ENCODE data around the gene ZNF607. TPM values are rescaled to one million over a fixed set of nuclear protein-coding genes. Genes with fewer than 3 reads are reported as not detected.

The ZNF607 gene
- total and polyA plus RNA-seq, 2 of the 8 experiments (the other 6 are each of a cell fraction or from before 2014, with no cell fraction given): 6.7 to 15.9 TPM

DNA sequence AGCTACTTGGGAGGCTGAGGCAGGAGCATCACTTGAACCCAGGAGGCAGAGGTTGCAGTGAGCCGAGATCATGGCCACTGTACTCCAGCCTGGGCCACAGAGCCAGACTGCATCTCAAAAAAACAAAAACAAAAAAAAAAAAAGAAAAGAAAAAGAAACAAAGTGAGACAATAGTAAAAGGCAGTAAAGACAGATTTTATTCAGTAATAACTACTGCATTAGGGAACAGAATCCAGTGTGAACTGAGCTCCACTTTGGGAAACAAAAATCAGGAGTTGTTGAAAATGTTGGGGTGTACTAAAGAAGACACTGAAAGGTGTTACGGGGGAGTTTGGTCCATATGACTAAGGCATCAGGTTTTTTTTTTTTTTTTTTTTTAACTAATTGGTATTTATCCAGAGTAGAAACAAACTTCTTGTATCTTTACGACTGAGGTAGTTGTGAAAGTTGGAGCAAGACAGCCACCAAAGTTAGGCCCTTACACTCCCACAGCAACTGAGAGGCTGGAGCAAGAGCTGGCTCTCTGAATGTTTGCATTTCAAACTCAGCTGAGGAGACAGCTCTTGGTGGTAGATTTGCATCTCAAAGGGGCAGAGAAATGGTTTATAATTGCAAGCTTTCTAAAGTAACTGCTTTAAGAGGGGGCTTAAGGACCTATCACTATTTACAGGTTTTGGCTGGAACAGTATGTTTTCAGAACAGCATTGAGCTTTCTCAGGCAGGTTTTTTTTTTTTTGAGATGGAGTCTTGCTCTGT is 24.2 kb downstream of the ZNF607 start:
- Histone ChIP-seq H2BK5ac (ENCODE audit: low read depth, low read length) (no peak overlapping the region), H3K14ac (ENCODE audit: insufficient read length) (no peak overlapping the region), H3K79me1 (ENCODE audit: low read depth, low read length) (no peaks in the 10 kb centered on the region), H4K91ac (replicated peaks; ENCODE audit: insufficient read length, low read length) (no peak overlapping the region), H3K4me2 (ENCODE audit: insufficient read depth in 1 of 2, low read depth in 2 of 2, low read length in 2 of 2) (no peak overlapping the region), H3K79me2 (ENCODE audit: control insufficient read depth in 1 of 2, insufficient read depth in 2 of 2, low read length in 2 of 2) (no peaks in the 10 kb centered on the region), H3K9ac (replicated peaks in 1 of 4; ENCODE audit: extremely low read depth in 1 of 4, low read depth in 3 of 4, low read length in 3 of 4) (no peak overlapping the region), H2BK120ac (replicated peaks; ENCODE audit: low read depth, low read length) (no peak overlapping the region), H4K5ac (ENCODE audit: insufficient read length, low read depth, low read length) (no peak overlapping the region), H3K4me3 (ENCODE audit: extremely low read depth in 1 of 4, insufficient read depth in 2 of 4, low read depth in 3 of 4, low read length in 4 of 4) (no peak overlapping the region), H3K4ac (replicated peaks; ENCODE audit: insufficient read length, low read depth, low read length) (no peak overlapping the region), H3K23me2 (ENCODE audit: low read depth, low read length) (peaks cover 4% of the 10 kb centered on the region), H3K23ac (ENCODE audit: insufficient read length) (no peak overlapping the region), H2AFZ (ENCODE audit: low read length) (no peak overlapping the region), H4K20me1 (replicated peaks in 1 of 2; ENCODE audit: control insufficient read depth in 1 of 2, insufficient read depth in 2 of 2, low read length in 2 of 2) (peaks cover 0 to 7% of the 10 kb centered on the region in 2 experiments), H3K56ac (replicated peaks; ENCODE audit: insufficient read length, low read depth, low read length) (no peak overlapping the region), H3K9me3 (ENCODE audit: insufficient read depth in 2 of 2, low read depth in 1 of 2, low read length in 1 of 2) (peaks cover 8 to 13% of the 10 kb centered on the region in 2 experiments), H3K18ac (ENCODE audit: extremely low read depth, low read length) (no peak overlapping the region), H2BK15ac (ENCODE audit: low read length) (no peak overlapping the region), H3K36me3 (ENCODE audit: control insufficient read depth in 2 of 4, insufficient read depth in 4 of 4, low read length in 3 of 4) (peaks cover 4 to 36% (median 15%) of the 10 kb centered on the region in 4 experiments; a peak in 7 of 8 replicates), H2BK12ac (ENCODE audit: low read depth, low read length) (no peak overlapping the region), H3K27ac (ENCODE audit: low read depth, low read length) (no peak overlapping the region), H4K8ac (ENCODE audit: extremely low read depth, insufficient read depth, low read length) (no peak overlapping the region), H3K27me3 (replicated peaks in 1 of 4; ENCODE audit: control insufficient read depth in 3 of 4, extremely low read depth in 1 of 4, insufficient read depth in 3 of 4, low read length in 3 of 4) (peaks cover 1 to 17% (median 9%) of the 10 kb centered on the region in 4 experiments; a peak in 5 of 7 replicates), H2BK20ac (ENCODE audit: low read length) (no peak overlapping the region), H2AK5ac (ENCODE audit: low read depth, low read length) (no peak overlapping the region), H3K4me1 (replicated peaks in 1 of 4; ENCODE audit: control insufficient read depth in 3 of 4, insufficient read depth in 4 of 4, low read length in 3 of 4) (peaks cover 0 to 2% (median 0%) of the 10 kb centered on the region in 4 experiments; a peak in 1 of 7 replicates)
- peak; percentile 48 for FAIRE-seq
- DNase-seq (ENCODE audit: low read depth in 1 of 2, low spot score in 2 of 2): no peak
- no peak for TF ChIP-seq BCL11A (IDR thresholded peaks at IDR 0.05; ENCODE audit: low read depth in 2 of 2, low read length in 2 of 2)
- TF ChIP-seq EP300 (IDR thresholded peaks at IDR 0.05; ENCODE audit: borderline replicate concordance in 1 of 2, low read depth in 2 of 2, low read length in 2 of 2): no peak
- TF ChIP-seq SUZ12 (IDR thresholded peaks at IDR 0.05; ENCODE audit: low read length): no peak
- TF ChIP-seq NANOG (IDR thresholded peaks at IDR 0.05; ENCODE audit: insufficient read depth, low read depth, low read length, poor library complexity, severe bottlenecking): peak; percentile 50
- 0 out of 4 replicates have a peak, but pooled peaks of 1 of the 2 experiments have one; percentile 0 for TF ChIP-seq RAD21 (IDR thresholded peaks at IDR 0.05 in 1 of 2, conservative IDR thresholded peaks at IDR 0.05 in 1 of 2; ENCODE audit: low read depth in 2 of 2, low read length in 2 of 2)
- ChIA-PET POLR2A (ENCODE audit: partially characterized antibody) (interaction anchor here (0.6 to 2.4 kb wide), 7 partner anchors 8 to 350 kb away, joined by 3 to 11 read pairs (median 3); partner anchors contain the start of genes ZNF540 and ZNF571), CTCF (ENCODE audit: partially characterized antibody) (interaction anchor here (0.7 kb wide), 1 partner anchor 569 kb away, joined by 4 read pairs; the partner anchor contains the start of gene SPINT2)
- 58% methylated on average over 2 of the region's 3 CpGs; no CpG with 5 or more reads in 1 of the 2 experiments for WGBS, 2 experiments (ENCODE audit: extremely low coverage in 1 of 2, insufficient coverage in 1 of 2, insufficient read length in 1 of 2, insufficient replicate concordance in 2 of 2, low coverage in 1 of 2, low lambda C conversion rate in 2 of 2, missing lambda C conversion rate in 1 of 2)
